K562 (cell line): ENCODE measurements around the gene OBP2A. TPM values are rescaled to one million over a fixed set of nuclear protein-coding genes. Genes with fewer than 3 reads are reported as not detected.

ENCODE experiments used
- BHLHE40 ChIP-seq: IDR thresholded peaks from 2 replicates; pipeline ENCODE4 v1.6.1; 2011; ENCODE audit warnings: low read length, improper control_type of control experiment
- BRD9 ChIP-seq: fragments of 450-650 bp; IDR thresholded peaks from 2 replicates; pipeline ENCODE4 v1.6.1; 2018; ENCODE audit warnings: low read depth; ENCODE audit not compliant: partially characterized antibody
- CBX8 ChIP-seq: fragments of 200-600 bp; sonication (generic); IDR thresholded peaks from 2 replicates; pipeline ENCODE4 v1.6.1; 2012; ENCODE audit warnings: borderline replicate concordance, mixed run types, low read depth, mild to moderate bottlenecking, moderate library complexity, mixed read lengths, low read length, control low read depth, inconsistent platforms; ENCODE audit not compliant: poor library complexity, severe bottlenecking; ENCODE audit errors: extremely low read depth
- CEBPG ChIP-seq, 3 experiments: fragments of 200-800 bp in 1 of 3; sonication (Bioruptor generic) in 1 of 3; sonication (generic) in 1 of 3; formaldehyde crosslinking in 1 of 3; IDR thresholded peaks in 2 of 3; conservative IDR thresholded peaks in 1 of 3; 2 replicates each; pipeline versions ENCODE4 v1.6.1 to v1.8.0; 2016 to 2022; ENCODE audit warnings: missing compliant biosample characterization in 2 of 3, missing genetic modification characterization in 2 of 3, mild to moderate bottlenecking in 1 of 3, missing genetic modification reagents in 1 of 3
- FOXJ2 ChIP-seq: fragments of 200-800 bp; sonication (Bioruptor generic); IDR thresholded peaks from 2 replicates; pipeline ENCODE4 v1.6.1; 2016; ENCODE audit warnings: missing genetic modification characterization, missing compliant biosample characterization
- HNRNPL ChIP-seq: fragments of 200-400 bp; formaldehyde crosslinking; IDR thresholded peaks from 2 replicates; pipeline ENCODE4 v1.6.1; 2017; ENCODE audit warnings: low read depth, mild to moderate bottlenecking, low read length
- JUN ChIP-seq, 2 experiments: sonication (generic) in 1 of 2; formaldehyde crosslinking in 1 of 2; IDR thresholded peaks; 2 replicates each; pipeline versions ENCODE4 v1.6.1 to v1.8.0; 2012 to 2022; ENCODE audit warnings: borderline replicate concordance in 2 of 2, mild to moderate bottlenecking in 2 of 2, improper control_type of control experiment in 1 of 2, low read depth in 1 of 2, low read length in 1 of 2, missing genetic modification reagents in 1 of 2
- JUND ChIP-seq, 2 experiments: IDR thresholded peaks; 2 replicates in 1 of 2; 3 replicates in 1 of 2; pipeline ENCODE4 v1.6.1; 2011; ENCODE audit warnings: borderline replicate concordance in 2 of 2, low read depth in 2 of 2, low read length in 2 of 2, improper control_type of control experiment in 1 of 2, missing biosample characterization in 1 of 2, missing genetic modification characterization in 1 of 2, missing genetic modification reagents in 1 of 2
- MBD2 ChIP-seq: sonication (generic); IDR thresholded peaks from 2 replicates; pipeline ENCODE4 v1.6.1; 2016; ENCODE audit warnings: low read depth, borderline replicate concordance
- RBM14 ChIP-seq: fragments of 200-400 bp; formaldehyde crosslinking; IDR thresholded peaks from 2 replicates; pipeline ENCODE4 v1.6.1; 2018; ENCODE audit warnings: low read depth, mild to moderate bottlenecking, low read length, moderate library complexity, borderline replicate concordance; ENCODE audit not compliant: insufficient read depth
- ZNF143 ChIP-seq: sonication (generic); formaldehyde crosslinking; IDR thresholded peaks from 2 replicates; pipeline ENCODE4 v1.9.0; 2022; ENCODE audit warnings: mild to moderate bottlenecking, missing genetic modification reagents
- ZNF146 ChIP-seq: IDR thresholded peaks from one replicate; pipeline ENCODE4 v1.6.1; 2018; ENCODE audit warnings: missing compliant biosample characterization; ENCODE audit not compliant: unreplicated experiment
- ZNF23 ChIP-seq: fragments of 250-450 bp; sonication (Bioruptor Pico); IDR thresholded peaks from 2 replicates; pipeline ENCODE4 v1.4.0; 2020; ENCODE audit warnings: mild to moderate bottlenecking
- ZNF668 ChIP-seq: fragments of 250-450 bp; sonication (Bioruptor Pico); IDR thresholded peaks from 2 replicates; pipeline ENCODE4 v1.8.0; 2022; ENCODE audit warnings: mild to moderate bottlenecking, inconsistent platforms
- polyA plus RNA-seq, 8 experiments: library from polyadenylated mRNA; depleted of rRNA in 4 of 8; stranded (reverse) in 5 of 8; unstranded in 3 of 8; fragments of >200 nt; fragmentation: Nextera tagmentation in 2 of 8; fragmentation: Illumina TruSeq in 1 of 8; extraction: Ambion mirVana in 2 of 8; extraction: Trizol in 1 of 8; gene quantifications; 2 replicates each; pipeline versions ENCODE4 v1.2.1 to v1.2.3, GENCODE V29; 2011 to 2014; ENCODE audit warnings: inconsistent platforms in 1 of 8, missing spikeins in 1 of 8
- total RNA-seq, 7 experiments: library from RNA; depleted of rRNA in 6 of 7; stranded (reverse); fragments of >200 nt in 6 of 7; fragmentation: Illumina TruSeq in 2 of 7; extraction: Trizol in 2 of 7; gene quantifications; 2 replicates each; pipeline versions ENCODE4 v1.2.1 to v1.2.3, GENCODE V29; 2011 to 2021; ENCODE audit warnings: low replicate concordance in 1 of 7
- TF ChIP-seq, protein P1 (sequence below): fragments of 250-450 bp; sonication (Bioruptor Pico); IDR thresholded peaks from 2 replicates; pipeline ENCODE4 v1.5.0; 2020; ENCODE audit warnings: mild to moderate bottlenecking
- TF ChIP-seq, protein P2 (sequence below), 2 experiments: fragments of 450-650 bp in 1 of 2; sonication (generic) in 1 of 2; formaldehyde crosslinking in 1 of 2; IDR thresholded peaks in 1 of 2; conservative IDR thresholded peaks in 1 of 2; 2 replicates each; pipeline versions ENCODE4 v1.6.1 to v1.8.1; 2016 to 2023; ENCODE audit warnings: mild to moderate bottlenecking in 2 of 2, moderate library complexity in 2 of 2, inconsistent platforms in 1 of 2, missing genetic modification reagents in 1 of 2
- TF ChIP-seq, protein P3 (sequence below): fragments of 250-450 bp; sonication (Bioruptor Pico); IDR thresholded peaks from 2 replicates; pipeline ENCODE4 v1.8.0; 2021; ENCODE audit warnings: moderate library complexity, mild to moderate bottlenecking, inconsistent platforms
- TF ChIP-seq, protein P4 (sequence below): fragments of 450-650 bp; IDR thresholded peaks from 2 replicates; pipeline ENCODE4 v1.6.1; 2016; ENCODE audit warnings: low read depth, mild to moderate bottlenecking, moderate library complexity
- TF ChIP-seq, protein P5 (sequence below): fragments of 250-450 bp; sonication (Bioruptor Pico); IDR thresholded peaks from 2 replicates; pipeline ENCODE4 v1.4.0; 2020; ENCODE audit warnings: mild to moderate bottlenecking, moderate library complexity

The OBP2A gene
- total and polyA plus RNA-seq, 9 of the 15 experiments (the other 6 are each of a cell fraction or from before 2014, with no cell fraction given), result not detected

DNA sequence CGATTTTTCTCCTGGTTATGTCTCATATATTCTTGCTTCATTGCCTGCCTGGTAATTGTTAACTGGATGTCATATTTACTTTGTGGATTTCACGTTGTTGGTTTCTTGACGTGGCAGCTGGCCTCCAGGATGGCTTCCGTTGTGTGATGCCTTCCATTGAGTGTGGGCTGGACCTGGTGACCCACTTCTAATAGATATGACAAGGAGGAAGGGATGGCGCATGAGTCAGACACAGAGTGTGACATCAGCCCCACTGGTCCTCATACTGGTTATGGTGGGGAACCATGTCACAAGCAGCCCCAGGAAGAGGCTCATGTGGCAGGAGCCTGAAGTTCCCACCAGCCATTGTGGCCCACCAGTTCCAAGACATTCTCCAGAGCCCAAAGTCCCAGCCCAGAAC is 9.3 kb downstream of the OBP2A start (continued):
- TF ChIP-seq, protein P1, sequence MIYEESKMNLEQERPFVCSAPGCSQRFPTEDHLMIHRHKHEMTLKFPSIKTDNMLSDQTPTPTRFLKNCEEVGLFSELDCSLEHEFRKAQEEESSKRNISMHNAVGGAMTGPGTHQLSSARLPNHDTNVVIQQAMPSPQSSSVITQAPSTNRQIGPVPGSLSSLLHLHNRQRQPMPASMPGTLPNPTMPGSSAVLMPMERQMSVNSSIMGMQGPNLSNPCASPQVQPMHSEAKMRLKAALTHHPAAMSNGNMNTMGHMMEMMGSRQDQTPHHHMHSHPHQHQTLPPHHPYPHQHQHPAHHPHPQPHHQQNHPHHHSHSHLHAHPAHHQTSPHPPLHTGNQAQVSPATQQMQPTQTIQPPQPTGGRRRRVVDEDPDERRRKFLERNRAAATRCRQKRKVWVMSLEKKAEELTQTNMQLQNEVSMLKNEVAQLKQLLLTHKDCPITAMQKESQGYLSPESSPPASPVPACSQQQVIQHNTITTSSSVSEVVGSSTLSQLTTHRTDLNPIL (CRISPR knock-in tag), result no peak
- TF ChIP-seq ZNF668 (CRISPR knock-in tag), result no peak
- TF ChIP-seq ZNF146, result no peak
- no peak for TF ChIP-seq RBM14
- TF ChIP-seq JUND (IDR thresholded peaks at IDR 0.05; ENCODE audit: borderline replicate concordance, low read depth, low read length), result peak; percentile 80; the same call in 1 of the 2 replicates
- no peak for TF ChIP-seq JUND (tag; IDR thresholded peaks at IDR 0.05; ENCODE audit: borderline replicate concordance, low read depth, low read length)
- TF ChIP-seq BHLHE40, result no peak
- no peak for TF ChIP-seq ZNF23 (CRISPR knock-in tag)
- TF ChIP-seq, protein P2, sequence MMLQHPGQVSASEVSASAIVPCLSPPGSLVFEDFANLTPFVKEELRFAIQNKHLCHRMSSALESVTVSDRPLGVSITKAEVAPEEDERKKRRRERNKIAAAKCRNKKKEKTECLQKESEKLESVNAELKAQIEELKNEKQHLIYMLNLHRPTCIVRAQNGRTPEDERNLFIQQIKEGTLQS (IDR thresholded peaks at IDR 0.05), result peak; percentile 86
- TF ChIP-seq, protein P2 (CRISPR knock-in tag; conservative IDR thresholded peaks at IDR 0.05), result no peak
- TF ChIP-seq, protein P3, sequence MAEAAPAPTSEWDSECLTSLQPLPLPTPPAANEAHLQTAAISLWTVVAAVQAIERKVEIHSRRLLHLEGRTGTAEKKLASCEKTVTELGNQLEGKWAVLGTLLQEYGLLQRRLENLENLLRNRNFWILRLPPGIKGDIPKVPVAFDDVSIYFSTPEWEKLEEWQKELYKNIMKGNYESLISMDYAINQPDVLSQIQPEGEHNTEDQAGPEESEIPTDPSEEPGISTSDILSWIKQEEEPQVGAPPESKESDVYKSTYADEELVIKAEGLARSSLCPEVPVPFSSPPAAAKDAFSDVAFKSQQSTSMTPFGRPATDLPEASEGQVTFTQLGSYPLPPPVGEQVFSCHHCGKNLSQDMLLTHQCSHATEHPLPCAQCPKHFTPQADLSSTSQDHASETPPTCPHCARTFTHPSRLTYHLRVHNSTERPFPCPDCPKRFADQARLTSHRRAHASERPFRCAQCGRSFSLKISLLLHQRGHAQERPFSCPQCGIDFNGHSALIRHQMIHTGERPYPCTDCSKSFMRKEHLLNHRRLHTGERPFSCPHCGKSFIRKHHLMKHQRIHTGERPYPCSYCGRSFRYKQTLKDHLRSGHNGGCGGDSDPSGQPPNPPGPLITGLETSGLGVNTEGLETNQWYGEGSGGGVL, result no peak
- TF ChIP-seq MBD2, result no peak
- TF ChIP-seq, protein P4, sequence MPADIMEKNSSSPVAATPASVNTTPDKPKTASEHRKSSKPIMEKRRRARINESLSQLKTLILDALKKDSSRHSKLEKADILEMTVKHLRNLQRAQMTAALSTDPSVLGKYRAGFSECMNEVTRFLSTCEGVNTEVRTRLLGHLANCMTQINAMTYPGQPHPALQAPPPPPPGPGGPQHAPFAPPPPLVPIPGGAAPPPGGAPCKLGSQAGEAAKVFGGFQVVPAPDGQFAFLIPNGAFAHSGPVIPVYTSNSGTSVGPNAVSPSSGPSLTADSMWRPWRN, result no peak
- no peak for TF ChIP-seq CBX8
- TF ChIP-seq JUN (IDR thresholded peaks at IDR 0.05; ENCODE audit: borderline replicate concordance, low read depth, low read length), result peak; percentile 78
- TF ChIP-seq JUN (CRISPR knock-in tag; IDR thresholded peaks at IDR 0.05; ENCODE audit: borderline replicate concordance), result no peak
- no peak for TF ChIP-seq BRD9
- TF ChIP-seq FOXJ2 (tag), result no peak
- TF ChIP-seq, protein P5, sequence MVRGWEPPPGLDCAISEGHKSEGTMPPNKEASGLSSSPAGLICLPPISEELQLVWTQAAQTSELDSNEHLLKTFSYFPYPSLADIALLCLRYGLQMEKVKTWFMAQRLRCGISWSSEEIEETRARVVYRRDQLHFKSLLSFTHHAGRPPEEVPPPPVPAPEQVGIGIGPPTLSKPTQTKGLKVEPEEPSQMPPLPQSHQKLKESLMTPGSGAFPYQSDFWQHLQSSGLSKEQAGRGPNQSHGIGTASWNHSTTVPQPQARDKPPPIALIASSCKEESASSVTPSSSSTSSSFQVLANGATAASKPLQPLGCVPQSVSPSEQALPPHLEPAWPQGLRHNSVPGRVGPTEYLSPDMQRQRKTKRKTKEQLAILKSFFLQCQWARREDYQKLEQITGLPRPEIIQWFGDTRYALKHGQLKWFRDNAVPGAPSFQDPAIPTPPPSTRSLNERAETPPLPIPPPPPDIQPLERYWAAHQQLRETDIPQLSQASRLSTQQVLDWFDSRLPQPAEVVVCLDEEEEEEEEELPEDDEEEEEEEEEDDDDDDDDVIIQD (CRISPR knock-in tag), result no peak
- no peak for TF ChIP-seq ZNF143 (CRISPR knock-in tag)
- no peak for TF ChIP-seq CEBPG (CRISPR knock-in tag; IDR thresholded peaks at IDR 0.05)
- TF ChIP-seq CEBPG (tag; conservative IDR thresholded peaks at IDR 0.05 in 1 of 2, IDR thresholded peaks at IDR 0.05 in 1 of 2), result peak in 1 of 2 experiments; percentile 70; a peak in 2 of 4 replicates
- no peak for TF ChIP-seq HNRNPL
